ENCODE data around the gene ZNF48.

ZNF48 gene

GRCh38 chr16:30409125-30410060 is 14.2 kb downstream of the ZNF48 start:
- peak overlapping the region in 1 of 2 donors; percentile 47 for H3K4me3 ChIP-seq (ENCODE audit: low read length in 2 of 2)
- H3K27ac ChIP-seq (ENCODE audit: low read length): no peak overlapping the region
- peak overlapping the region; percentile 7 to 36 for H3K9ac ChIP-seq (ENCODE audit: low read length in 2 of 2)
- H3K4me1 ChIP-seq (ENCODE audit: control insufficient read depth, insufficient read depth, low read length): peaks cover 27% of the 10 kb centered on the region
- no peaks in the 10 kb centered on the region for H3K27me3 ChIP-seq (ENCODE audit: control insufficient read depth in 1 of 2, insufficient read depth in 2 of 2, low read length in 2 of 2)
- H3K9me3 ChIP-seq (ENCODE audit: control insufficient read depth in 2 of 2, low read length in 2 of 2): no peaks in the 10 kb centered on the region
- peaks cover 13% of the 10 kb centered on the region in 2 donors for H3K36me3 ChIP-seq (ENCODE audit: control insufficient read depth in 2 of 2, insufficient read depth in 2 of 2, low read length in 2 of 2)

- H3K4me1 ChIP-seq (ENCODE audit: control insufficient read depth, insufficient read depth, low read length): peaks cover 32% of the 10 kb centered on the region
- H3K9me3 ChIP-seq (ENCODE audit: control insufficient read depth in 2 of 2, low read length in 2 of 2): no peaks in the 10 kb centered on the region
- H3K27me3 ChIP-seq (ENCODE audit: control insufficient read depth in 1 of 2, insufficient read depth in 2 of 2, low read length in 2 of 2): no peaks in the 10 kb centered on the region
- no peak overlapping the region for H3K27ac ChIP-seq (ENCODE audit: low read length)
- no peak overlapping the region for H3K4me3 ChIP-seq (ENCODE audit: low read length in 2 of 2)
- no peak overlapping the region for H3K9ac ChIP-seq (ENCODE audit: low read length in 2 of 2)
- H3K36me3 ChIP-seq (ENCODE audit: control insufficient read depth in 2 of 2, insufficient read depth in 2 of 2, low read length in 2 of 2): peaks cover 13% of the 10 kb centered on the region in 2 donors
Measured at GRCh38 chr16:30413112-30413806, 18.0 kb downstream of the ZNF48 start.

GRCh38 chr16:30414159-30414558 is 18.9 kb downstream of the ZNF48 start:
- Histone ChIP-seq H3K27ac (ENCODE audit: low read length) (no peak overlapping the region), H3K4me1 (ENCODE audit: control insufficient read depth, insufficient read depth, low read length) (peaks cover 27% of the 10 kb centered on the region), H3K27me3 (ENCODE audit: control insufficient read depth in 1 of 2, insufficient read depth in 2 of 2, low read length in 2 of 2) (no peaks in the 10 kb centered on the region), H3K36me3 (ENCODE audit: control insufficient read depth in 2 of 2, insufficient read depth in 2 of 2, low read length in 2 of 2) (peaks cover 13% of the 10 kb centered on the region in 2 donors), H3K9ac (ENCODE audit: low read length in 2 of 2) (no peak overlapping the region), H3K4me3 (ENCODE audit: low read length in 2 of 2) (no peak overlapping the region), H3K9me3 (ENCODE audit: control insufficient read depth in 2 of 2, low read length in 2 of 2) (no peaks in the 10 kb centered on the region)

GRCh38 chr16:30416047-30416603 is 20.9 kb downstream of the ZNF48 start:
- Histone ChIP-seq H3K4me3 (ENCODE audit: low read length in 2 of 2) (no peak overlapping the region), H3K9me3 (ENCODE audit: control insufficient read depth in 2 of 2, low read length in 2 of 2) (no peaks in the 10 kb centered on the region), H3K4me1 (ENCODE audit: control insufficient read depth, insufficient read depth, low read length) (peaks cover 20% of the 10 kb centered on the region), H3K27me3 (ENCODE audit: control insufficient read depth in 1 of 2, insufficient read depth in 2 of 2, low read length in 2 of 2) (no peaks in the 10 kb centered on the region), H3K9ac (ENCODE audit: low read length in 2 of 2) (peak overlapping the region in 1 of 2 donors; percentile 21), H3K27ac (ENCODE audit: low read length) (no peak overlapping the region), H3K36me3 (ENCODE audit: control insufficient read depth in 2 of 2, insufficient read depth in 2 of 2, low read length in 2 of 2) (peaks cover 13% of the 10 kb centered on the region in 2 donors)

- H3K4me1 ChIP-seq (ENCODE audit: control insufficient read depth, insufficient read depth, low read length): peaks cover 20% of the 10 kb centered on the region
- no peaks in the 10 kb centered on the region for H3K9me3 ChIP-seq (ENCODE audit: control insufficient read depth in 2 of 2, low read length in 2 of 2)
- H3K9ac ChIP-seq (ENCODE audit: low read length in 2 of 2): peak overlapping the region; percentile 60 to 64
- H3K27ac ChIP-seq (ENCODE audit: low read length): peak overlapping the region; percentile 18
- peaks cover 10 to 11% of the 10 kb centered on the region in 2 donors for H3K36me3 ChIP-seq (ENCODE audit: control insufficient read depth in 2 of 2, insufficient read depth in 2 of 2, low read length in 2 of 2)
- no peaks in the 10 kb centered on the region for H3K27me3 ChIP-seq (ENCODE audit: control insufficient read depth in 1 of 2, insufficient read depth in 2 of 2, low read length in 2 of 2)
- H3K4me3 ChIP-seq (ENCODE audit: low read length in 2 of 2): peak overlapping the region; percentile 60 to 79
Measured at GRCh38 chr16:30416624-30417528, 21.7 kb downstream of the ZNF48 start.

- peak overlapping the region; percentile 60 to 79 for H3K4me3 ChIP-seq (ENCODE audit: low read length in 2 of 2)
- peaks cover 18% of the 10 kb centered on the region for H3K4me1 ChIP-seq (ENCODE audit: control insufficient read depth, insufficient read depth, low read length)
- peak overlapping the region; percentile 58 for H3K27ac ChIP-seq (ENCODE audit: low read length)
- H3K36me3 ChIP-seq (ENCODE audit: control insufficient read depth in 2 of 2, insufficient read depth in 2 of 2, low read length in 2 of 2): peaks cover 12 to 13% of the 10 kb centered on the region in 2 donors
- no peaks in the 10 kb centered on the region for H3K27me3 ChIP-seq (ENCODE audit: control insufficient read depth in 1 of 2, insufficient read depth in 2 of 2, low read length in 2 of 2)
- no peaks in the 10 kb centered on the region for H3K9me3 ChIP-seq (ENCODE audit: control insufficient read depth in 2 of 2, low read length in 2 of 2)
- peak overlapping the region; percentile 60 to 64 for H3K9ac ChIP-seq (ENCODE audit: low read length in 2 of 2)
Measured at GRCh38 chr16:30417529-30418349, 22.5 kb downstream of the ZNF48 start.

- H3K9ac ChIP-seq (ENCODE audit: low read length in 2 of 2): peak overlapping the region; percentile 51 to 57
- no peaks in the 10 kb centered on the region for H3K27me3 ChIP-seq (ENCODE audit: control insufficient read depth in 1 of 2, insufficient read depth in 2 of 2, low read length in 2 of 2)
- peaks cover 12% of the 10 kb centered on the region in 2 donors for H3K36me3 ChIP-seq (ENCODE audit: control insufficient read depth in 2 of 2, insufficient read depth in 2 of 2, low read length in 2 of 2)
- H3K9me3 ChIP-seq (ENCODE audit: control insufficient read depth in 2 of 2, low read length in 2 of 2): no peaks in the 10 kb centered on the region
- peaks cover 18% of the 10 kb centered on the region for H3K4me1 ChIP-seq (ENCODE audit: control insufficient read depth, insufficient read depth, low read length)
- peak overlapping the region; percentile 58 for H3K27ac ChIP-seq (ENCODE audit: low read length)
- peak overlapping the region; percentile 60 to 79 for H3K4me3 ChIP-seq (ENCODE audit: low read length in 2 of 2)
Measured at GRCh38 chr16:30418350-30419181, 23.3 kb downstream of the ZNF48 start.

- H3K27me3 ChIP-seq (ENCODE audit: control insufficient read depth in 1 of 2, insufficient read depth in 2 of 2, low read length in 2 of 2): no peaks in the 10 kb centered on the region
Measured at GRCh38 chr16:30421010-30421409, 25.8 kb downstream of the ZNF48 start.

GRCh38 chr16:30428055-30428454 is 32.8 kb downstream of the ZNF48 start:
- no peak overlapping the region for H3K4me3 ChIP-seq (ENCODE audit: low read length in 2 of 2)
- H3K9me3 ChIP-seq (ENCODE audit: control insufficient read depth in 2 of 2, low read length in 2 of 2): no peaks in the 10 kb centered on the region
- no peak overlapping the region for H3K27ac ChIP-seq (ENCODE audit: low read length)
- no peaks in the 10 kb centered on the region for H3K27me3 ChIP-seq (ENCODE audit: control insufficient read depth in 1 of 2, insufficient read depth in 2 of 2, low read length in 2 of 2)
- H3K4me1 ChIP-seq (ENCODE audit: control insufficient read depth, insufficient read depth, low read length): peaks cover 16% of the 10 kb centered on the region
- peaks cover 5 to 12% of the 10 kb centered on the region in 2 donors for H3K36me3 ChIP-seq (ENCODE audit: control insufficient read depth in 2 of 2, insufficient read depth in 2 of 2, low read length in 2 of 2)
- H3K9ac ChIP-seq (ENCODE audit: low read length in 2 of 2): no peak overlapping the region

More at GRCh38 chr16:30421010-30421409, 25.8 kb downstream of the ZNF48 start:
- no peak overlapping the region for H3K9ac ChIP-seq (ENCODE audit: low read length in 2 of 2)
- peaks cover 8 to 13% of the 10 kb centered on the region in 2 donors for H3K36me3 ChIP-seq (ENCODE audit: control insufficient read depth in 2 of 2, insufficient read depth in 2 of 2, low read length in 2 of 2)
- H3K4me1 ChIP-seq (ENCODE audit: control insufficient read depth, insufficient read depth, low read length): peaks cover 18% of the 10 kb centered on the region
- H3K4me3 ChIP-seq (ENCODE audit: low read length in 2 of 2): no peak overlapping the region
- no peaks in the 10 kb centered on the region for H3K9me3 ChIP-seq (ENCODE audit: control insufficient read depth in 2 of 2, low read length in 2 of 2)
- no peak overlapping the region for H3K27ac ChIP-seq (ENCODE audit: low read length)

Measured in stomach smooth muscle (tissue), 2 donors.